GM23338 (cell line): Measurements from ENCODE around the gene TNIP1. TPM values are rescaled to one million over a fixed set of nuclear protein-coding genes. Genes with fewer than 3 reads are reported as not detected.

Experiments used
- ATAC-seq: fragments of 200-7000 bp; cut with Tn5 transposase; 3 replicates; pipeline ENCODE4 v1.9.1; 2020
- DNase-seq: peaks from one replicate; pipeline ENCODE4 v3.0.0-alpha.2; 2015; ENCODE audit warnings: low spot score
- H2AFZ ChIP-seq: fragments of 200-600 bp; sonication (generic); 2 replicates; pipeline ENCODE4 v1.8.0; 2016; ENCODE audit warnings: antibody characterized with exemption, mild to moderate bottlenecking, moderate library complexity
- H3F3A ChIP-seq: fragments of 200-600 bp; sonication (generic); replicated peaks from 2 replicates; pipeline ENCODE4 v1.8.0; 2017; ENCODE audit warnings: antibody characterized with exemption, mixed run types, low read depth
- H3K27ac ChIP-seq: fragments of 200-600 bp; sonication (generic); 2 replicates; pipeline ENCODE4 v1.6.1; 2016; ENCODE audit warnings: low read depth
- H3K27me3 ChIP-seq: fragments of 200-600 bp; sonication (generic); 2 replicates; pipeline ENCODE4 v1.8.0; 2016; ENCODE audit warnings: mild to moderate bottlenecking, mixed run types, moderate library complexity; ENCODE audit not compliant: insufficient read depth
- H3K36me3 ChIP-seq: fragments of 200-600 bp; sonication (generic); 2 replicates; pipeline ENCODE4 v1.8.0; 2016; ENCODE audit warnings: mild to moderate bottlenecking; ENCODE audit not compliant: insufficient read depth
- H3K4me1 ChIP-seq: fragments of 200-600 bp; sonication (generic); 2 replicates; pipeline ENCODE4 v1.8.0; 2016; ENCODE audit warnings: mild to moderate bottlenecking, moderate library complexity; ENCODE audit not compliant: insufficient read depth
- H3K4me2 ChIP-seq: fragments of 200-600 bp; sonication (generic); 2 replicates; pipeline ENCODE4 v1.7.1; 2017; ENCODE audit warnings: mixed run types
- H3K4me3 ChIP-seq: fragments of 200-600 bp; sonication (generic); 2 replicates; pipeline ENCODE4 v1.6.1; 2016; ENCODE audit warnings: mixed run types
- H3K79me2 ChIP-seq: fragments of 200-600 bp; sonication (generic); replicated peaks from 2 replicates; pipeline ENCODE4 v1.8.0; 2017; ENCODE audit warnings: mild to moderate bottlenecking; ENCODE audit not compliant: insufficient read depth
- H3K9me2 ChIP-seq: fragments of 200-600 bp; sonication (generic); 2 replicates; pipeline ENCODE4 v1.8.0; 2017; ENCODE audit not compliant: insufficient read depth
- H4K20me1 ChIP-seq: fragments of 200-600 bp; sonication (generic); replicated peaks from 2 replicates; pipeline ENCODE4 v1.8.0; 2017; ENCODE audit warnings: mild to moderate bottlenecking; ENCODE audit not compliant: insufficient read depth
- H3K27ac Mint-ChIP-seq: 2 replicates; pipeline ENCODE4 v1.8.0; 2020; ENCODE audit warnings: inconsistent platforms, mild to moderate bottlenecking, moderate library complexity, mixed read lengths
- H3K27me3 Mint-ChIP-seq: 3 replicates; pipeline ENCODE4 v1.8.0; 2022; ENCODE audit warnings: low read depth, mild to moderate bottlenecking, moderate library complexity, mixed read lengths, inconsistent platforms; ENCODE audit not compliant: insufficient read depth, poor library complexity
- H3K36me3 Mint-ChIP-seq: 3 replicates; pipeline ENCODE4 v1.8.0; 2021; ENCODE audit warnings: low read depth, mild to moderate bottlenecking, inconsistent platforms, moderate library complexity, mixed read lengths
- H3K4me1 Mint-ChIP-seq: 3 replicates; pipeline ENCODE4 v1.8.0; 2020; ENCODE audit warnings: mild to moderate bottlenecking, inconsistent platforms, mixed read lengths
- H3K4me3 Mint-ChIP-seq: 3 replicates; pipeline ENCODE4 v1.8.0; 2021; ENCODE audit warnings: moderate library complexity, mild to moderate bottlenecking, inconsistent platforms, mixed read lengths
- H3K9me3 Mint-ChIP-seq: 3 replicates; pipeline ENCODE4 v1.8.0; 2020; ENCODE audit warnings: moderate library complexity, mild to moderate bottlenecking, inconsistent platforms, mixed read lengths
- CREB1 ChIP-seq: fragments of 250-450 bp; sonication (Bioruptor Pico); IDR thresholded peaks from 2 replicates; pipeline ENCODE4 v1.5.0; 2020; ENCODE audit warnings: low read depth, mild to moderate bottlenecking, moderate library complexity
- EZH2 ChIP-seq: fragments of 200-600 bp; sonication (generic); IDR thresholded peaks from one replicate; pipeline ENCODE4 v1.8.0; 2017; ENCODE audit warnings: antibody characterized with exemption, mild to moderate bottlenecking, low read depth; ENCODE audit not compliant: unreplicated experiment
- EZH2phosphoT487 ChIP-seq: fragments of 200-600 bp; sonication (generic); IDR thresholded peaks from one replicate; pipeline ENCODE4 v1.8.1; 2018; ENCODE audit warnings: antibody characterized with exemption; ENCODE audit not compliant: unreplicated experiment
- JUNB ChIP-seq: IDR thresholded peaks from one replicate; pipeline ENCODE4 v1.6.1; 2016; ENCODE audit warnings: antibody characterized with exemption; ENCODE audit not compliant: unreplicated experiment
- NANOG ChIP-seq: IDR thresholded peaks from 2 replicates; pipeline ENCODE4 v1.6.1; 2016; ENCODE audit warnings: antibody characterized with exemption, borderline replicate concordance
- POLR2AphosphoS5 ChIP-seq: IDR thresholded peaks from 2 replicates; pipeline ENCODE4 v1.6.1; 2016; ENCODE audit warnings: antibody characterized with exemption, low read depth
- STAT1 ChIP-seq: IDR thresholded peaks from one replicate; pipeline ENCODE4 v1.6.1; 2016; ENCODE audit warnings: antibody characterized with exemption; ENCODE audit not compliant: unreplicated experiment
- ZNF114 ChIP-seq: fragments of 250-450 bp; sonication (Bioruptor Pico); IDR thresholded peaks from 2 replicates; pipeline ENCODE4 v1.5.0; 2020; ENCODE audit warnings: mild to moderate bottlenecking, moderate library complexity
- ZNF331 ChIP-seq: fragments of 250-450 bp; sonication (Bioruptor Pico); IDR thresholded peaks from 2 replicates; pipeline ENCODE4 v1.5.0; 2020; ENCODE audit warnings: low read depth, mild to moderate bottlenecking, moderate library complexity
- polyA plus RNA-seq: library from polyadenylated mRNA; unstranded; fragments of >200 nt; fragmentation: Nextera tagmentation; extraction: Ambion mirVana; gene quantifications from 2 replicates; pipeline ENCODE4 v1.2.1, GENCODE V29; 2016
- total RNA-seq: library from RNA; depleted of rRNA; stranded (reverse); fragments of >200 nt; shearing (Covaris generic); gene quantifications from 2 replicates; pipeline ENCODE4 v1.2.3, GENCODE V29; 2014
- TF ChIP-seq, protein P1 (sequence below): IDR thresholded peaks from 2 replicates; pipeline ENCODE4 v1.6.1; 2016; ENCODE audit warnings: antibody characterized with exemption
- TF ChIP-seq, protein P2 (sequence below): fragments of 250-450 bp; sonication (Bioruptor Pico); IDR thresholded peaks from 2 replicates; pipeline ENCODE4 v1.5.0; 2020; ENCODE audit warnings: mild to moderate bottlenecking, moderate library complexity
- TF ChIP-seq, protein P3 (sequence below), 2 experiments: fragments of 200-600 bp in 1 of 2; sonication (generic) in 1 of 2; conservative IDR thresholded peaks; 2 replicates each; pipeline versions ENCODE4 v1.5.1 to v1.6.1; 2016 to 2017; ENCODE audit warnings: antibody characterized with exemption in 2 of 2, low read depth in 2 of 2, mild to moderate bottlenecking in 2 of 2, moderate library complexity in 1 of 2
- TF ChIP-seq, protein P4 (sequence below): IDR thresholded peaks from one replicate; pipeline ENCODE4 v1.6.1; 2018; ENCODE audit warnings: antibody characterized with exemption; ENCODE audit not compliant: unreplicated experiment

Gene TNIP1
- total and polyA plus RNA-seq, 2 experiments from 2014 or later = 10.3 to 29.6 TPM

DNA sequence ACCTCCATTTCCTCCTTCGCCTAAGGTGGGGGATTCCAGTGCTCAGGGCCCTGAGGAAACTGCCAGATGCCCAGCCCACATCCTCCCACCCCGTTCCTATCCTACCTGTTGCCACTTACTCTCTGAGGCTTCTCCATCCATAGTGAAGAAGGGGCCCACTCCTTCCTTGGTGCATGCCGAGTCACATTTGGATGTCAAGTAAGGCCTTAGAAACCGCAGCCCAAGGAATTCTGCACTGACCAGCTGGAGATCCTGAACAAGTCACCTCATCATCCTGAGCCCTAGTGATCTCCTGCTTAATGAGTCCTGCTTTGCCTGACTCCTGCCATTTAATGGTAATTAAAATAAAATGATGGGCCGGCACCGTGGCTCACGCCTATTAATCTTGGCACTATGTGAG is 6.7 kb upstream of the TNIP1 start:
- no peak overlapping the region for H3K4me2 ChIP-seq
- H3K4me3 Mint-ChIP-seq = no peak overlapping the region
- no peak overlapping the region for H3K27ac ChIP-seq
- peaks cover 4% of the 10 kb centered on the region for H3K4me1 Mint-ChIP-seq
- peak overlapping the region; percentile 56; the same call in 1 of the 2 replicates for H2AFZ ChIP-seq
- no peaks in the 10 kb centered on the region for H3K36me3 ChIP-seq
- no peaks in the 10 kb centered on the region for H3K27me3 ChIP-seq
- H3K9me3 Mint-ChIP-seq = no peaks in the 10 kb centered on the region
- H3K36me3 Mint-ChIP-seq = no peaks in the 10 kb centered on the region
- H3K9me2 ChIP-seq = no peaks in the 10 kb centered on the region
- no peaks in the 10 kb centered on the region; the same call in 1 of the 2 replicates for H3K4me1 ChIP-seq
- no peaks in the 10 kb centered on the region for H3F3A ChIP-seq
- ATAC-seq (no peak), DNase-seq (no peak)
- no peaks in the 10 kb centered on the region for H4K20me1 ChIP-seq
- H3K27ac Mint-ChIP-seq = no peak overlapping the region
- no peaks in the 10 kb centered on the region for H3K79me2 ChIP-seq
- TF ChIP-seq, protein P1, sequence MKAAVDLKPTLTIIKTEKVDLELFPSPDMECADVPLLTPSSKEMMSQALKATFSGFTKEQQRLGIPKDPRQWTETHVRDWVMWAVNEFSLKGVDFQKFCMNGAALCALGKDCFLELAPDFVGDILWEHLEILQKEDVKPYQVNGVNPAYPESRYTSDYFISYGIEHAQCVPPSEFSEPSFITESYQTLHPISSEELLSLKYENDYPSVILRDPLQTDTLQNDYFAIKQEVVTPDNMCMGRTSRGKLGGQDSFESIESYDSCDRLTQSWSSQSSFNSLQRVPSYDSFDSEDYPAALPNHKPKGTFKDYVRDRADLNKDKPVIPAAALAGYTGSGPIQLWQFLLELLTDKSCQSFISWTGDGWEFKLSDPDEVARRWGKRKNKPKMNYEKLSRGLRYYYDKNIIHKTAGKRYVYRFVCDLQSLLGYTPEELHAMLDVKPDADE = no peak
- TF ChIP-seq, protein P2, sequence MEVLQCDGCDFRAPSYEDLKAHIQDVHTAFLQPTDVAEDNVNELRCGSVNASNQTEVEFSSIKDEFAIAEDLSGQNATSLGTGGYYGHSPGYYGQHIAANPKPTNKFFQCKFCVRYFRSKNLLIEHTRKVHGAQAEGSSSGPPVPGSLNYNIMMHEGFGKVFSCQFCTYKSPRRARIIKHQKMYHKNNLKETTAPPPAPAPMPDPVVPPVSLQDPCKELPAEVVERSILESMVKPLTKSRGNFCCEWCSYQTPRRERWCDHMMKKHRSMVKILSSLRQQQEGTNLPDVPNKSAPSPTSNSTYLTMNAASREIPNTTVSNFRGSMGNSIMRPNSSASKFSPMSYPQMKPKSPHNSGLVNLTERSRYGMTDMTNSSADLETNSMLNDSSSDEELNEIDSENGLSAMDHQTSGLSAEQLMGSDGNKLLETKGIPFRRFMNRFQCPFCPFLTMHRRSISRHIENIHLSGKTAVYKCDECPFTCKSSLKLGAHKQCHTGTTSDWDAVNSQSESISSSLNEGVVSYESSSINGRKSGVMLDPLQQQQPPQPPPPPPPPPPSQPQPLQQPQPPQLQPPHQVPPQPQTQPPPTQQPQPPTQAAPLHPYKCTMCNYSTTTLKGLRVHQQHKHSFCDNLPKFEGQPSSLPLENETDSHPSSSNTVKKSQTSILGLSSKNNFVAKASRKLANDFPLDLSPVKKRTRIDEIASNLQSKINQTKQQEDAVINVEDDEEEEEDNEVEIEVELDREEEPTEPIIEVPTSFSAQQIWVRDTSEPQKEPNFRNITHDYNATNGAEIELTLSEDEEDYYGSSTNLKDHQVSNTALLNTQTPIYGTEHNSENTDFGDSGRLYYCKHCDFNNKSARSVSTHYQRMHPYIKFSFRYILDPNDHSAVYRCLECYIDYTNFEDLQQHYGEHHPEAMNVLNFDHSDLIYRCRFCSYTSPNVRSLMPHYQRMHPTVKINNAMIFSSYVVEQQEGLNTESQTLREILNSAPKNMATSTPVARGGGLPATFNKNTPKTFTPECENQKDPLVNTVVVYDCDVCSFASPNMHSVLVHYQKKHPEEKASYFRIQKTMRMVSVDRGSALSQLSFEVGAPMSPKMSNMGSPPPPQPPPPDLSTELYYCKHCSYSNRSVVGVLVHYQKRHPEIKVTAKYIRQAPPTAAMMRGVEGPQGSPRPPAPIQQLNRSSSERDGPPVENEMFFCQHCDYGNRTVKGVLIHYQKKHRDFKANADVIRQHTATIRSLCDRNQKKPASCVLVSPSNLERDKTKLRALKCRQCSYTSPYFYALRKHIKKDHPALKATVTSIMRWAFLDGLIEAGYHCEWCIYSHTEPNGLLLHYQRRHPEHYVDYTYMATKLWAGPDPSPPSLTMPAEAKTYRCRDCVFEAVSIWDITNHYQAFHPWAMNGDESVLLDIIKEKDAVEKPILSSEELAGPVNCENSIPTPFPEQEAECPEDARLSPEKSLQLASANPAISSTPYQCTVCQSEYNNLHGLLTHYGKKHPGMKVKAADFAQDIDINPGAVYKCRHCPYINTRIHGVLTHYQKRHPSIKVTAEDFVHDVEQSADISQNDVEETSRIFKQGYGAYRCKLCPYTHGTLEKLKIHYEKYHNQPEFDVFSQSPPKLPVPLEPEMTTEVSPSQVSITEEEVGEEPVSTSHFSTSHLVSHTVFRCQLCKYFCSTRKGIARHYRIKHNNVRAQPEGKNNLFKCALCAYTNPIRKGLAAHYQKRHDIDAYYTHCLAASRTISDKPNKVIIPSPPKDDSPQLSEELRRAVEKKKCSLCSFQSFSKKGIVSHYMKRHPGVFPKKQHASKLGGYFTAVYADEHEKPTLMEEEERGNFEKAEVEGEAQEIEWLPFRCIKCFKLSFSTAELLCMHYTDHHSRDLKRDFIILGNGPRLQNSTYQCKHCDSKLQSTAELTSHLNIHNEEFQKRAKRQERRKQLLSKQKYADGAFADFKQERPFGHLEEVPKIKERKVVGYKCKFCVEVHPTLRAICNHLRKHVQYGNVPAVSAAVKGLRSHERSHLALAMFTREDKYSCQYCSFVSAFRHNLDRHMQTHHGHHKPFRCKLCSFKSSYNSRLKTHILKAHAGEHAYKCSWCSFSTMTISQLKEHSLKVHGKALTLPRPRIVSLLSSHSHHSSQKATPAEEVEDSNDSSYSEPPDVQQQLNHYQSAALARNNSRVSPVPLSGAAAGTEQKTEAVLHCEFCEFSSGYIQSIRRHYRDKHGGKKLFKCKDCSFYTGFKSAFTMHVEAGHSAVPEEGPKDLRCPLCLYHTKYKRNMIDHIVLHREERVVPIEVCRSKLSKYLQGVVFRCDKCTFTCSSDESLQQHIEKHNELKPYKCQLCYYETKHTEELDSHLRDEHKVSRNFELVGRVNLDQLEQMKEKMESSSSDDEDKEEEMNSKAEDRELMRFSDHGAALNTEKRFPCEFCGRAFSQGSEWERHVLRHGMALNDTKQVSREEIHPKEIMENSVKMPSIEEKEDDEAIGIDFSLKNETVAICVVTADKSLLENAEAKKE (CRISPR knock-in tag) = no peak
- no peak for TF ChIP-seq ZNF331 (CRISPR knock-in tag)
- TF ChIP-seq EZH2phosphoT487 = no peak
- TF ChIP-seq ZNF114 = no peak
- TF ChIP-seq POLR2AphosphoS5 = no peak
- TF ChIP-seq EZH2 = no peak
- TF ChIP-seq JUNB = no peak
- TF ChIP-seq STAT1 = no peak
- TF ChIP-seq, protein P3, sequence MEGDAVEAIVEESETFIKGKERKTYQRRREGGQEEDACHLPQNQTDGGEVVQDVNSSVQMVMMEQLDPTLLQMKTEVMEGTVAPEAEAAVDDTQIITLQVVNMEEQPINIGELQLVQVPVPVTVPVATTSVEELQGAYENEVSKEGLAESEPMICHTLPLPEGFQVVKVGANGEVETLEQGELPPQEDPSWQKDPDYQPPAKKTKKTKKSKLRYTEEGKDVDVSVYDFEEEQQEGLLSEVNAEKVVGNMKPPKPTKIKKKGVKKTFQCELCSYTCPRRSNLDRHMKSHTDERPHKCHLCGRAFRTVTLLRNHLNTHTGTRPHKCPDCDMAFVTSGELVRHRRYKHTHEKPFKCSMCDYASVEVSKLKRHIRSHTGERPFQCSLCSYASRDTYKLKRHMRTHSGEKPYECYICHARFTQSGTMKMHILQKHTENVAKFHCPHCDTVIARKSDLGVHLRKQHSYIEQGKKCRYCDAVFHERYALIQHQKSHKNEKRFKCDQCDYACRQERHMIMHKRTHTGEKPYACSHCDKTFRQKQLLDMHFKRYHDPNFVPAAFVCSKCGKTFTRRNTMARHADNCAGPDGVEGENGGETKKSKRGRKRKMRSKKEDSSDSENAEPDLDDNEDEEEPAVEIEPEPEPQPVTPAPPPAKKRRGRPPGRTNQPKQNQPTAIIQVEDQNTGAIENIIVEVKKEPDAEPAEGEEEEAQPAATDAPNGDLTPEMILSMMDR (conservative IDR thresholded peaks at IDR 0.05; ENCODE audit: low read depth in 2 of 2) = no peak
- TF ChIP-seq, protein P4, sequence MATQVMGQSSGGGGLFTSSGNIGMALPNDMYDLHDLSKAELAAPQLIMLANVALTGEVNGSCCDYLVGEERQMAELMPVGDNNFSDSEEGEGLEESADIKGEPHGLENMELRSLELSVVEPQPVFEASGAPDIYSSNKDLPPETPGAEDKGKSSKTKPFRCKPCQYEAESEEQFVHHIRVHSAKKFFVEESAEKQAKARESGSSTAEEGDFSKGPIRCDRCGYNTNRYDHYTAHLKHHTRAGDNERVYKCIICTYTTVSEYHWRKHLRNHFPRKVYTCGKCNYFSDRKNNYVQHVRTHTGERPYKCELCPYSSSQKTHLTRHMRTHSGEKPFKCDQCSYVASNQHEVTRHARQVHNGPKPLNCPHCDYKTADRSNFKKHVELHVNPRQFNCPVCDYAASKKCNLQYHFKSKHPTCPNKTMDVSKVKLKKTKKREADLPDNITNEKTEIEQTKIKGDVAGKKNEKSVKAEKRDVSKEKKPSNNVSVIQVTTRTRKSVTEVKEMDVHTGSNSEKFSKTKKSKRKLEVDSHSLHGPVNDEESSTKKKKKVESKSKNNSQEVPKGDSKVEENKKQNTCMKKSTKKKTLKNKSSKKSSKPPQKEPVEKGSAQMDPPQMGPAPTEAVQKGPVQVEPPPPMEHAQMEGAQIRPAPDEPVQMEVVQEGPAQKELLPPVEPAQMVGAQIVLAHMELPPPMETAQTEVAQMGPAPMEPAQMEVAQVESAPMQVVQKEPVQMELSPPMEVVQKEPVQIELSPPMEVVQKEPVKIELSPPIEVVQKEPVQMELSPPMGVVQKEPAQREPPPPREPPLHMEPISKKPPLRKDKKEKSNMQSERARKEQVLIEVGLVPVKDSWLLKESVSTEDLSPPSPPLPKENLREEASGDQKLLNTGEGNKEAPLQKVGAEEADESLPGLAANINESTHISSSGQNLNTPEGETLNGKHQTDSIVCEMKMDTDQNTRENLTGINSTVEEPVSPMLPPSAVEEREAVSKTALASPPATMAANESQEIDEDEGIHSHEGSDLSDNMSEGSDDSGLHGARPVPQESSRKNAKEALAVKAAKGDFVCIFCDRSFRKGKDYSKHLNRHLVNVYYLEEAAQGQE = no peak
- no peak for TF ChIP-seq NANOG
- TF ChIP-seq CREB1 (CRISPR knock-in tag) = no peak
- H3K27me3 Mint-ChIP-seq = peaks cover 3% of the 10 kb centered on the region
- H3K4me3 ChIP-seq = no peak overlapping the region
